Activated CD4-positive, alpha-beta T cell treated with anti-CD3 and anti-CD28 coated beads, Interleukin-2, amount 50 U/mL, for 16 hours (primary cell): ENCODE results near the gene LONRF2.

ENCODE experiments used
- DNase-seq: peaks from one replicate; pipeline ENCODE4 v3.0.0-alpha.2; 2020

Gene LONRF2

DNA sequence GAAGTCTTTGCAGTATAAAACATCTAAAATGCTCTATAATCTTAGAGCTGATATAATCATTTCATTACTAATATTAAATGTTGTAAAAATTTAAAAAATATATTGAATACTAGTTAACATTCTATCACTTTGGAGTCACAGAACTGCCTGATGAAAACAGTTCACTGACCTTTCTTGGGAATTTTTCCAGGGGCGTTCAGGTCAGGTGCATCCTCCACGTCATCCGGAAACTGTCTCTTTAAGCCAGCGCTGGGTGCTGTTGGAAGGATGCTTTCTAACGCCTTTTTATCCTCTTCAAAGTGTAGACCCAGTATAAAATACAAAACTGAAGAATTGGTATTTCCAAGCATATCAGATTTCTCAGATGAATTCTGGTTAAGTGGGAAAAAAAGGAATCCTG lies 22.8 kb downstream of the LONRF2 start:
- no peak for DNase-seq

DNA sequence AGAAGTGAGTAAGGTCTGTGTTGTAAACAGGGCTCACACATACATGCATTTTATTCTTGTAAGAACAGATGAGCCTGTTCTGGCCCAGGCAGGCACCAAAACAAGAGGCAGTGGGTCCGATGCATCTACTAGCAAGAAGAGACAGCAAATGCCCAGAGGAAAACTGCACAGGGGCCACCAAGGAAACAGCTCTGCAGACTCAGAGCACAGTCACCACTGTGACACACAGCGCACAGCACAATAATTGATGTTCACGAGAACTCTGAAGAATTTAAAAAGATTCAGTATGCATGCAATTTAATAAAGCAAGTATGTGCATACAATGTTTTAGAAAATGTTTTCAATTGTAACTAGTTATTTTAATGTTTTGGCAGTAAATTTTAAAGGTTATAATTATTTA lies 24.8 kb downstream of the LONRF2 start:
- DNase-seq, result no peak

DNA sequence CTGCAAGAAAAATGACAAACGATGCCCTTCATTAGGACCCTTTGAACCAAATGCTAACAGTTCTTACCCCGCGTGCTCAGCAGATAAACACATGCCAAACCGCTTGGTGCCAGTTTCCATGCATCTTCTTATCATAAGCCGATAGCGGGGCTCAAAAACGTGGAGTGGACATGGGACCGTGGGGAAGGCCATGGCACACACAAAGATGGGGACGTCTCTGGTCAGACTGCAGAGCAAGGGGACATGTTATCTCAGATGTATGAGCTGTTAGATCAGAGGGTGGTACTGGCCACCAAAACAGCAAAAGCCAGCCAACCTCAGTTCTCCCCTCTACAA lies 28.2 kb downstream of the LONRF2 start:
- no peak for DNase-seq

DNA sequence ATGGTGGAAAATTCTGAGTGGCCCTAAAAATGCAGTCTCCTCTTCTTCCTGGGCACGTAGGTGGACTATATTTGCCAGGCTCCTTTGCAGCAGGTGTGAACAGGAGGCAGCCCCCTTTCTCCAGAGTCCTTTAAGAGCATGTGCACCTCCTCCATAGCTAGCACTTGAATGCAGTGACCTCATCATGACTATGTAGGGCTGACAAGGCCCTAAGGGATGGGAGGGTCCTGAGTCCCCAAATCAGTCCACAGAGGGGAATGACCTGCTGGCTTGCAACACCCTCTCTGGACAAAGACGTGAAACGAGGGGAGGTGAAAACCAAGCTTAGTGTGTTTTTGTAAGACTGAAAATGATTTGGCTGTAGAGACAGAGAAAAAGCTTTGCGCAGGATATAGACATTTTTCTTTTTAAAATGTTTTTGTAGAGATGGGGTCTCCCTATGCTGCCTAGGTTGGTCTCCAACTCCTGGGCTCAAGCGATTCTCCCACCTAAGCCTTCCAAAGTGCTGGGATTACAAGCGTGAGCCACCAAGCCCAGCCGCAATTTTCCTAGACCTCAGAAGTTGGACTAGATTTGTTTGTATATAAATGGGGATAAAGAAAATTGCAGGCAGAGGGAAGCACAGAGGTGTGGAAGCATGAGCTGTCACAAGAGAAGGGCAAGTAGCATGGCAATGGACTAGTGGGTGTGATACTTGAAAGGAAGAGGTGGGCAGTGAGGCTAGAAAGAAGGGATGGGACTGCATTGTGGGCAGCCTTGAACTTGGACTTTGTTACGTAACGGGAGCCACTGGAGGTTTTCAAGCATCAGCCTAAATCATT lies 28.8 kb downstream of the LONRF2 start:
- DNase-seq, result no peak

DNA sequence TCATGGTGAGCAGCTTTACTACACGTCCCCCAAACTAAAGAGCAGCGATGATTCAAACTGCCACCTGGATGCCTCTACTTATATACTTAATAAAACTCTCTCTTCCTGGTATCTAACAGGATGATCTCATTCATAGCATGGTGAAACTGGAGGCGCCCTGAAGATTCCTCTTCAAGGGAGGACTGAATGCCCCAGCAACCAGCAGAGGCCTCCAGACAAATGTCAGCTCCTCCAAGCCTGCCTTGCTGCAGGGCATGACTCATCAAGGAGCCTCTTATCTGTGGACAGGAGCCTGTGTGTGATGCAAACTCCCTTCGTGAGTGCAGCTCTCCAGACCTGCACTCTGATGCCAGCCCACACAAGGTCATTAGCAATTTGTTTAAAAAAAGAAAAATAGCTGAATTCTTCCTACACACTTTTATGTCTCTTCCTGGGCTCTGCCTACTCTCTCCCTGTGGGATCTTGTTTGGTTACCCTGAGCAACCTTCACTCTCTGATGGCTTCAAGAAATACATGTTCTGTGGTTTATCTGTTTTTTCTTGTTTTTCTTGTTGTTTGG lies 30.2 kb downstream of the LONRF2 start:
- DNase-seq, result peak; percentile 82

DNA sequence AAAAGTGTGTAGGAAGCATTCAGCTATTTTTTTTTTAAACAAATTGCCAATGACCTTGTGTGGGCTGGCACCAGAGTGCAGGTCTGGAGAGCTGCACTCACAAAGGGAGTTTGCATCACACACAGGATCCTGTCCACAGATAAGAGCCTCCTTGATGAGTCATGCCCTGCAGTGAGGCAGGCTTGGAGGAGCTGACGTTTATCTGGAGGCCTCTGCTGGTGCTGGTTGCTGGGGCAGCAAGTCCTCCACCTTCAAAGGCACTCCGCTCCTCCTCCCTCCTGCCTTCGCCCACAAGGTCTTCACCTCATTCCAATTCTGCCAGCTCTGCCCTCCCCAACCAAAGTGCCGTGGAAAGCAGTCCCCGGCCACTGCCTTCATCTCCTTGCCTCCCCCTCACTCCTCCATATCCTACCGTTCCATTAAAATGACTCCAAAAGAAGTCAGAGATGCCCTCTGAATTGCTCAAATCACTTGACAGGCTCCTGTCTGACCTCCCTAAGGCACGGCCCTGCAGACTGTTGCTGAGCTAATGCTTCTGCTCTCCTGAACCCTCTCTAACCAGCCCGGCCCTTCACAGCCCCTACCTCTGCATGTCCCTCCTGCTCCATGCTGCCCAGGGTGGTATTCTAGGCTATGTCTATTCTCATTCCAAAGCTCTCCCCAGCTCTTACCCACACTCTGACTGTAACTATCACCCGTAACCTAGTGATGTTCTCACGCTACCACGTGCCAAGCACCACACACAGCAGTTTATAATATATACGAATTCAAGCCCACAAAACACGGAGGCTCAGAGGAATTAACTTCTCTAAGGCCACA lies 30.9 kb downstream of the LONRF2 start:
- DNase-seq, result peak; percentile 94

DNA sequence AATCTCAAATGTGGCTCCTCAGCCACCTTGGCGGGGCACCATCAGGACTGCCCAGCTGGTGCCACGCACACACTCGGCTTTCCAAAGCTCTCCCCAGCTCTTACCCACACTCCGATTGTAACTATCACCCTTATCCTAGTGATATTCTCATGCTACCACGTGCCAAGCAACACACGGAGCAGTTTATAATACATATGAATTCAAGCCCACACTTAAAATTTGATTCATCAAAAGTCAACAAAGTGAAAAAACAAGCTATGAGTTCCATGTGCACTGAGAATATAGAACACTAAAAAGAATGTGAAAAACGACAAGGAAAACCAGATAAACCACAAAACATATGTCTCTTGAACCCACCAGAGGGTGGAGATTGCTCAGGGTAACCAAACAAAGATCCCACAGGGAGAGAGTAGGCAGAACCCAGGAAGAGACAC lies 31.6 kb downstream of the LONRF2 start:
- DNase-seq, result no peak

DNA sequence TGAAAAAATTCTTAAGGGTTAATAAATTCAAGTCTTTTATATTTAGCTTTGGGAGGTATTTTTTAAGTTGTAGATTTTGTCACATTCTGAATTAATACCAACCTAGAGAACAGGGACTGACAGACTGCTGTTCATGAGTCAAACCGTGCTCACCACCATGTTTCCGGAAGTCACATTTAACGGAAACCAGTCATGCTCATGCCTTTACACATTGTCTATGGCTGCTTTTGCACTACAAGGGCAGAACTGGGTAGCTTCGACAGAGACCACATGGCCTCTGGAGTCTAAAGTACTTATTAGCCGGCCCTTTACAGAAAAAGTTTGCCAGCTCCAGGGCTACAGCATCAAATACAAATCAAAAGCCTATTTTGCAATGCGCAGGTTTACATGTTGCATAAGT lies 33.3 kb downstream of the LONRF2 start:
- DNase-seq, result peak; percentile 69

DNA sequence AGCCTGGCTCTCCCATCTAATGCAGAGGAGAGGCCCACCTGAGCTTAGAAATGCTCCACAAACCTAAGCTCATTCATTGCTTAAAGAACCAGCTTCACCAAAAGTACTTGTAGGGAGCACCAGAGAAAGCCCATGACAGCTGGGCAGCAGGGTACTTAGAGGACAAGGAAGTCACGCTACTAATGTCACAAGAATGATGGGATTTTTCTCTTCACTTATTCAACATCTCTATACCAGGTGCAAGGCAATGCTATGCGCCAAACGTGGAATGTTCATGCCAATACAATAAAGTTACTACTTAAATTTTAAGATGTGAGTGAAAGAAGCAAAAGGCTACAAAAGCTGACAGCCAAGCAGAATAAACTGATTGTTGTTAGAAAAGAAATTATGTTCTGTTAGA lies 36.0 kb downstream of the LONRF2 start:
- no peak for DNase-seq

DNA sequence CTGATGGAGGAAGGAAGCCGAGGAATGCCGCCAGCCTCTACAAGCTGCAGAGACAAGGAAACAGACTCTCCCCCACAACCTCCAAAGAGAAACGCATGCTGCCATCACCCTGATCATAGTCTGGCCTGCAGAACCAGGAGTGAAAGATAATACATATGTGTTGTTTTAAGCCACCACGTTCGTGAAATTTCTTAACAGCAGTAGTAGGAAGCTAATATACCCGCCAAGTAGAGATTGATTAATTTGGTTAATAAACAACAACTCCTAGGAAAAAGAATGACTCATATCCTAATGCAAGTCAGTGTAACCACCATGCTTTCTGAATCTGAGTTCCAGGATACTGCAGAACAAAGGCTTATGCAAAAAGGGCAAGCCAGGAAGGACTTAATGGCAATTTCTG lies 36.6 kb downstream of the LONRF2 start:
- no peak for DNase-seq

DNA sequence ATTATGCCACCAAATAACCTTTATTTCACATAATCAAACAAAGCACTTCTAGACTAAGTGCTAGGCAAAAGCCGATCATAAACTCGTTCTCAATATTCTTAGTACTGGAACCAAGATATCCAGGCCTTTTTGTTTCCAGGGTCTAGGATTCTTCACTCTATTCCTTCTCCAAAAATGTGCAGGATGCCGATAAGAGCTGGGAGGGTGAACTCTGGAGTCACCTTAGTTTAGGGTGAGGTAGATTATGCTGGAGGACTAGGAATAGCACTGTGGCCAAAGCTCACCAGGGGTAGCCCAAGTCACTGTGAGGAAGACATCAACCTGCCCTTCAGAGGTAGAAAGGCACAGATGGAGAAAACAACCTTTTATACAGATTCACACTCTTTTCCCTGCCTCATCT lies 37.3 kb downstream of the LONRF2 start:
- DNase-seq, result no peak

DNA sequence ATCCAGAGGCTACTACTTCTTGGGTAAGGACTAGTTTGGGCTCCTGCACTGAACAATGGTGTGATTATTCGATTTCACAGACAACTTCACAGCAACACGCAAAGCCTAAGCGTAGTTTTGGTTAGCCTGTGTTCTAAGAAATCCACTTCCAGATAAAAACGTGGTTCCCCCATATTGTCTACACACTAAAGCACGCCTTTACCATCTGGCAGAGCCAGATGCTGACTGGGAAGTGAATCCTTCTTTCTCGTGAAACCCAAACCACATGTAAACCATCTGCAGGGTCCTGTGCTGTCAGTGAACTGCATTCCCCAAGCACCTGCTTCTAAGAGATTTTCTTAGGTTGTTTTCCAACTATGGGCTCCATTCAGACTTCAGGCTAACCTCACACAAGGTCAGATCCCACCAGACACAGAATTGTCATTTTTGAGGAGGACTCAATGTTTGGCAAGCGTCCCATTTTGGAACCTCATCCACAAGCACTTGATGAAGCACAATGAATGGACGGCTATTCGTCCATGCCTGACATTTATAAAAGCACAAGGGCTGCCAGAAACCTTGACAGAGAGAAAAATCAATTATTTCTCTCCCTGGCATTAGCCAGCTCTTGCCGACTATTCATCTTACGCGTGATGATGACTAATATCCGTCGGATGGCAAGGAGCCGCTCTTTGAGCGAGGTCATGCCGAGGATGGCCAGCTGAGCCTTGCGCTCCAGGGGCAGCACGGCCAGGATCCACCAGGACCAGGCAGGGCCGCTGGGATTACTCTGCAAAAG lies 38.4 kb downstream of the LONRF2 start:
- DNase-seq, result peak; percentile 53

DNA sequence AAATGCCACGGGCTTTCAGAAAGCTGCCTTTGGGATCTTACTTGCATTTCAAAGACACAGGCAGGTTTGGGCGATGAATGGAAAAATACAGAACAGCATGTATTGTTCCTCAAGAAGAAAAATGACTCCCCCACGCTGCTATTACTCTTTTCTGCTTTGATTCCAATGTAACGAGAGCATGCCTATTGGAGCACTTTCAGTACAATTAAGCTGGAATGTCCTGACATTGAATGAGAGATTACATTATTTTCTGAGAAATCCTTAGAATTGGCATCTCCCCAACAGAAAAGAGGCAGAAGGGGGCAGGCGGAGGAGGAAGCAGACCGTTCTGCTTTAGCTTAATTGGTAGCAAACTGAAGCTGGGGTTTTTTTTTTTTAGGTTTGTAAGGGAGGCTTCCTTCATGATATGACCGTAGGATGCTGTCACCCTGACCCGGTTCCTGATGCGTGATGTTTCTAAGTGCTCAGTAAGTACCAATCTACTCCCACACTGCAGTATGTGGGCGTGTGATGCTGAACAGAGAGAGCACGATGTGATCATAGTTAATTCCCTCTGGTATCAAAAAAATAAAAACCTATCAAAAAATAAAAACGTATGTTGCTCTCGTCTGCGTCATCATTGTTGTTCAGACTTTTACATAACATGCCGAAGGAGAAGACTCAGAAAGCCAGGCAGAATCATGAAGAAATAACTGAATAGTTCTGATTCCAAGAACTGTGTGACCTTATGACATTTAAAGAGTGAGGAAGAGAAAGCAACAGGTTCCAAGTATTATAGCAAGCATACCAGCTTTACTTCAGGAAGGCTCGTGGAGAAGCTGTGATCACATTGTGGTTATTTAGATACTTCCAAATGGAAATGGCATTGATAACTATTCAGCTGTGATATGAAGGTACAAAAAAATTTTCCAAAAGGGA lies 40.5 kb downstream of the LONRF2 start:
- DNase-seq, result no peak

DNA sequence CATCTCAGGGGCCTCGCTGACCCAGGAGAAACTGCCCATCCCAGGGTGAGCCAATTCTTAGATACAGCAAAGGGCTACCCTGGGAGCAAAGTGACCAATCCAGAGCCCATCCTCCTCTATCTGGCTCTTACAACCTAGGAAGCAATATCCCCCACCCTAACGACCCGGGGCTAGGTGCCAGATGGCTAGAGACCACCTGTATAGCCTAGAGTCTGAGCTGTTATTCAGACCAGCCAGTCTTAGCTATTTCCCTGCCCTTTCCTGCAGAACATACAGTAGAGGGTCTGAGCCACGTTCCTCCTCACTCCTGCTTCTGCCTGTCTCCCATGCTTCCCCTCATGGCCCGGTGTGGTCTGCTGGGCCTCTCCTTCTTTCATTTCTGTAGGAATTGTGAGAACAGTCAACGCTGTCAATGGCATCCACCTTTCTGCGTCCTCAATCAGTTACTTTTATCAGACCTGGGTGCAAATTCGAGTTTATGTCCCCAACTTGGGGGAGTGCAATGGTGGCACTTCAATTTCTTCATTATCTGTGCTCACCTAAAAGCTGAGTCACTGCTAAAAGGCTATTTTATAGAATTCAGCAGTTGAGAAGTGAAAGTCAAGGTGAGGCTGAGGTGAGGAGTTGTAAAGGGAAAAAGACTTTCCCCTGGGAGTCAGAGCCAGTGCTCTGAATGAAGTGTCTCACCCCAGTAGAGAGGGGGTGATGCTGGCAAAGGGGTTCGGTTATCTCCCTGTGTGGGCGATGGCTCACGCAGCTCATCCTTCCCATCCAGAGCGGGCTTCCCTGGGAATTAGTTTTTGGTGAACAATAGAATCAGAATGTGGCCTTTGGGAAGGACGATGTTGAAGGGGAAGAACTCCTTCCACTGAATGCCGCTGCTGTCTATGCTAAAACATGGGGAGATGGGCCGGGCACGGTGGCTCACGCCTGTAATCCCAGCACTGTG lies 42.4 kb downstream of the LONRF2 start:
- no peak for DNase-seq

DNA sequence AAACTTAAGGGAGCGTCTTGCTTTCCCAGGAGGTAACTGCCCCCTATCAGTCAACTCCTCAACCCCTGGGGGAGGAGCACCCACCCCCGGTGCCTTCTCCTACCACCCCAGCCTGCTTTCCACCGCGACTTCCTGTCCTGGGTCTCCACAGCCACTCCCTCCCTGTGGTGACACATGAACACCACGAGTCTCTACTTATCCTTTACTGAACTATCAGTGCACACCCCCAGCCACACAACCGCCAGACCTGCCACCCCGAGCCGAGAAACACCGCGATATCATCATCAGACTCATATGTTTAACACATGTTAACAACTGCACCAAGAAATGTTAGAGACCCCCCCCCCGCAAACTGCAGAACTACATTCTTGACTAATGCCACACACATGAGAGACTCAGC lies 43.3 kb downstream of the LONRF2 start:
- DNase-seq, result no peak

DNA sequence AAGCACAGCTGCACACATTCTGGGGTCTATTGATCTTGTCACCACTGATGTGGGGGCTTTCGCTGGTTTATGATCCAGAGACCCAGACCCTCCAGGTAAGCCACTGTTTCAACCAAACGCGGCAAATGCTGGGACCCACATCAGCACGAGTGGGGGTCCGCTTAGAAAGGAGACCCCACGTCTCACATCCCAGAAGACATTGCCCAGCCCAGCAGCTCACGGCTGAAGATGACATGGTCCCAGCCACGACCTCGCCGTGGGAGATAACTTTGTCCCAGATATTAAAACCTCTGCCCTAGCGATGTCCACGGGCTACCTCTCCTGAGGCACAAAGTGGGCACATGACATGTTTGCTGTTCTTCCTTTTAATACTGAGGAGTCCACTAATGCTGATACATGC lies 43.8 kb downstream of the LONRF2 start:
- DNase-seq, result no peak

DNA sequence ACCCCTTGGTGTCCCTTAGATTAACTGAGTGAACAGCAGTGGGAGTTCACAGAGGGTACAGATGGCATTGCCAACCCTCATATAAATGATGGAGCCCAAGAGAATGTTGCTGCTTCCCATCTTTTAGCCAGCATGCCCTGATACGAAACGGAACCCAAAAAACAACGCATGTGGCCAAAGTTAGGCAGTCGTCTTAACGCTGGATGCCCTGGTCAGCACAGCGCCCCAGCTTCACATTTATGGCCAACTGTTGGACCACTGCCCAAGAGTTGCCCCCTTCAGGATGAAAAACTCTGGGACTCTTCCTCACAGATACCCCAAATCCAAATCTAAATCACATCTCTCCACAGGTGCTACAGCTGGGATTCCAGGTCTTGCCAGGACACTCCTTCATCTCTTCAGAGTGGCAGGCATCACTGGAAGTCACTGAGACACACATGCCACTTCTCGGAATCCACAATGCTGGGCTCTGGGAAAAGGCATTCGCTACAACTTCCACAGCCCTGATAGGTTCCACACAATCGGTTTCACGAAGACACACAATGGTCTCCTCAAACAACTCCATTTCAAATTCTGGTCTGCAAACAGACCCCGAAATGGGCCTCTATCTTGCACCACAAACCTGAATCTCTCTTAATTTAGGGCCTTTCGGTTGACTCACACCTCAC lies 44.6 kb downstream of the LONRF2 start:
- DNase-seq, result no peak

DNA sequence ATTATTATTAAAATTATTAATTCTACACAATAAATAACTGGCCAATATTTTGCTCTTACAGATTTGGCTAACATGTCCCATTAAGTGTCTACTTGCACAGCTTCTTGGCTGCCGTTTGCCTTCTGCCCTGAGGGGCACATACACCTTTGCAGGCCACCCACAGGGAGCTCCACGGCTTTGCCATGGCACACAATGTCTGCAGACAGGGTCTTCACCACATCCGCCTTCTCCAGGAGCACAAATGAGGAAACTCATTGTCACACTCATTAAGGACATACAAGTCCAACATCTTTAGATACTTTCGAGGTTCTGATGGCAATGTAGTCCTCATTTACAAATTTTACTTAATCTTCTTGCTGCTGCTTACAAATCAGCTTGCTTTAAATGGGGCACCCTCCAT lies 45.6 kb downstream of the LONRF2 start:
- DNase-seq, result no peak

DNA sequence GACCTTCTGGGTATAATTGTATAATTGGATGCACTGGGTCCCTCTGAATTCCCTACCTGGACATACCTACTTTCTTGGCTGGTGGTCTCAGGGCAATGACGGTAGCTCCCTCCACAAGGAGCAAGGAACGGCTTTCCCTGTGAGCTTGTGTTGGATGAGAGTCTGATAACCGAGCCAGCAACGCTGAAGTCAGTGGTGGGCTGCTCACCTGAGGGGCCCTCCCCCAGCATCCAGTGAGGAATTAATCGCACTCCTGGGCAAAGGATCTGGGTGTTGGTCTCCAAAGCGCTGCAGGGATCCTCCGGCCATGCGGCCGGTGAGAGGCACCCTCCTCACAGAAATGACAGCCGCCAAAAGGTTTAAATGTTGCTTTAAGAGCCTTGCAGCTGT lies 47.1 kb downstream of the LONRF2 start:
- no peak for DNase-seq

DNA sequence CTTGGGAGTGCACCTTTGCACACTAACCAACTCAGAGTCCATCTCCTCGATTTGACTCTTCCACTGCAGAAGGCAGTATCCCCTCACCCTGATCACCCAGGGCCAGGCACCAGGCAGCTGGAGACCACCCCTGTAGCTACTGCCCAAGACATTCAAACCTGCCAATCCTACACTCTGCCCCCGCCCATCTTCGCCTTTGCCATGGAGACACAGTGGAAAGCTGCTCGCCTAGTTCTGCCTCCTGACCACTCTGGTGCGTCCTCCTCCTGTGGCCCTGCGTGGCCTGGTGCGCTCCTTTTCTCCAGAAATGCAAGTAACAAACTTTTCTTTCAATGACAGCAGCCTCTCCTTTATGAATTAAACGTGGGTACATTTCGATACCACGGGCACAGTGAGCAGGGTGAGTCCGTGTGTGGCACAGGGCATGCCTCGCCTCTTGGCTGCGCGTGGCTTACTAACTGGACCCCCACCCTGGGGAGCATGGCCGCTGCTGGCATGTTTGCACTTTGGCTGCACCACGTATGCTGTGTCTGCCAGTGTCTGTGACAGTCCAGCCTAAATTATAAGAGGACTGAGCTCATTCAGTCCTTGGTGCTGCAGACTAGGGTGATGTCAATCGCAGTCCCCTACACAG lies 47.6 kb downstream of the LONRF2 start:
- DNase-seq, result no peak
